ENCODE data around the gene PKLR.
"Not testable (repeated sequence)": the region's sequence is repeated elsewhere in the genome, so short reads cannot be mapped to it uniquely, and the experiment has no call there.

PKLR gene

DNA sequence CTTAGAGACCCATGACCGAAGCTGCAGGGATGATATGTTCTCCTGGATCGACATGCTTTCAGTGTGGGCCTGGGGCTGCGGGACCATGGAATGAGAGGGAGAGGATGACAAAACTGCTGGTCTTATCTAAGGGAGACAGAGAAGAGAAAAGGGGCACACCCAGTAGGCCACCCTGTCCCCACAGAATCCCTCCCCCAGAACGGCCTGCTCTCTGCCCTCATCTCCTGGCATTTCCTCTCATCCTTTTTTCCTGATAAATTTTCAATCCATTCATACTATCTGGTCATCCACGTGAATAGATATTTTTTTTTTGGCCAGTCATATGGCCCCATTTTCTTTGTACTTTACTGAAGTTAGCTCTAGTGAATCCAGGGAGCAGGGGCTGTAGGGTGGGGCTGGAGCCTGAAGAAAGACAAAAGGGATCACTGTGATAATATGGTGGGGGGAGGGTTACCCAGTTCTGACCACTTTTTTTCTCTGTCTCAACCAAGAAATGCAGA, at the start of gene PKLR:
Gene PKLR, minus strand, starts transcription at position 97 of the 500 bp plus-strand sequence. Its CDS starts 43 bp downstream, at position 54.
- no peak for DNase-seq (ENCODE audit: low spot score)

- no peak for DNase-seq (ENCODE audit: low spot score)
Measured at GRCh38 chr1:155342842-155343241, 41.6 kb upstream of the PKLR start.

- DNase-seq (ENCODE audit: low spot score): no peak
Measured at GRCh38 chr1:155339515-155340097, 38.4 kb upstream of the PKLR start.

GRCh38 chr1:155334962-155335361, 33.7 kb upstream of the PKLR start:
- no peak for DNase-seq (ENCODE audit: low spot score)

DNA sequence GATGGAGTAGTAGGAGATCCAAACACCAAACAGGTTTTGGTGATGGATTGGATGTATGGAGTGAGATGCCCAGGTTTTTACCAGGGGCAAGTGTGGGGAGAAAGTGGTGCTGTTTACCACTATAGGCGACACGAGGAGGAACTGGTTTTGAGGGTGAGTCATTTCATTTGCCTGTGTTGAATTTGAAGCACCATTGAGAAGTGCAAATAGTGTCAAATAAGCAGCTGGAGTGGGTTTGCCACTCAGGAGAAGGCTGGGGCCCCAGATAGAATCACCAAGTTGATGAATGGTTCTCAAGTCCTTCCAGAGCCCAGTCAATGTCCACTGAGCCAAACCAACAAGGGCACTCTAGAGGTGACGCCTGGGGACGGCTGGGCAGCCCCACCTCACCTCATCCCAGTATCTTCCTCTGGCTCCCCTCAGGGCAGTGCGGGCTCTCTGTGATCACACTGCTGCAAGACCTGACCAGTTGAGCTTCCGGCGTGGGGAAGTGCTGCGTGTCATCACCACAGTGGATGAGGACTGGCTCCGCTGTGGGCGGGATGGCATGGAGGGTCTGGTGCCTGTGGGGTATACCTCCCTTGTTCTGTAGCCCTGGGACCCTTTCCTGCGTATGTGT, 28.9 kb upstream of the PKLR start:
- DNase-seq (ENCODE audit: low spot score): no peak

DNA sequence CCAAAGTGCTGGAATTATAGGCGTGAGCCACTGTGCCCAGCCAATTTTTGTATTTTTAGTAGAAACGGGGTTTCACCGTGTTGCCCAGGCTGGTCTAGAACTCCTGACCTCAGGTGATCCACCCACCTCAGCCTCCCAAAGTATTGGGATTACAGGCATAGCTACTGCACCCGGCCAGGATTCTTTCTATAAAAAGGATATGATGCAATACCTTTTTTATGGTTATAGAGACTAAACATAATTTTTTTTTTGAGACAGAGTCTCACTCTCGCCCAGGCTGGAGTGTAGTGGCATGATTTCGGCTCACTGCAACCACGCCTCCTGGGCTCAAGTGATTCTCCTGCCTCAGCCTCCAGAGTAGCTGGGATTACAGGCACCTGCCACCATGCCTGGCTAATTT, 27.6 kb upstream of the PKLR start:
- not testable (repeated sequence) for DNase-seq (ENCODE audit: low spot score)

GRCh38 chr1:155327981-155328380, 26.7 kb upstream of the PKLR start:
- no peak for DNase-seq (ENCODE audit: low spot score)

GRCh38 chr1:155326631-155327037, 25.4 kb upstream of the PKLR start:
- no peak for DNase-seq (ENCODE audit: low spot score)

- DNase-seq (ENCODE audit: low spot score): no peak
Measured at GRCh38 chr1:155326020-155326526, 24.8 kb upstream of the PKLR start.

- no peak for DNase-seq (ENCODE audit: low spot score)
Measured at GRCh38 chr1:155325603-155325893, 24.3 kb upstream of the PKLR start.

GRCh38 chr1:155324717-155325602, 23.7 kb upstream of the PKLR start:
- DNase-seq (ENCODE audit: low spot score): peak; percentile 65

DNA sequence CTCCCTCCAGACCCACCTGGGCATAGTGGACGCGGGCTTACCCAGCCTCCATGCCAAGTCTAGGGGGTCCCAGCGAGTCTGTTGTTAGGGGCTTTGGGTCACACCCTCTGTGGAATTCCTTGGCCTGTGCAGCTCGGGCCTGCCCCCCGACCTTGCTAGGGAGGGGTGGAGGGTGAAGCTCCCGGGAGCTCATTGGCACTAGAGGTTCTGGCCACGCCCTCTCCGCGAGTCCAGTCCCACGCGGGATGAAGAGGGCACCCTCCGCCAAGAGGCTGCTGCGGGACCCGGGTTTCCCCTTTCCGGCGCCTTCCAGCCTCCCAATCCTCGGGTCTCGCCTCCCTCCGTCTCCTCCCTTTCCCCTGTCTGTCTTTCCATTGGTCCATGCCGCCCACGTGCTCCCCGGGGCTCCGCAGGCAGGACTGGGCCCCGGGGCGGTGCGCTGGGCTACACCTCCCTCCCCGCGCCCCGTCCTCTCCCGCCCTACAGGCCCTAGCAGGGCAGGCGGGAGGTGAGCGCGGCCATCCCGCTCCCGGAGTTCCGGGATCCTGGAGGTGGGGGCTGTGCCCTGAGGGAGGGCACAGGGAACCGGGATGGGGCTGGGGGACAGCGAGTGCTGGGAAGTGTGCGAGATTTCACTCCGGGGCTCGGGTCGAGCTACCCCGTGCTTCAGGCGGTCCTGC, 22.9 kb upstream of the PKLR start:
- DNase-seq (ENCODE audit: low spot score): peak; percentile 97

- DNase-seq (ENCODE audit: low spot score): peak; percentile 86
Measured at GRCh38 chr1:155323729-155324036, 22.4 kb upstream of the PKLR start.

DNA sequence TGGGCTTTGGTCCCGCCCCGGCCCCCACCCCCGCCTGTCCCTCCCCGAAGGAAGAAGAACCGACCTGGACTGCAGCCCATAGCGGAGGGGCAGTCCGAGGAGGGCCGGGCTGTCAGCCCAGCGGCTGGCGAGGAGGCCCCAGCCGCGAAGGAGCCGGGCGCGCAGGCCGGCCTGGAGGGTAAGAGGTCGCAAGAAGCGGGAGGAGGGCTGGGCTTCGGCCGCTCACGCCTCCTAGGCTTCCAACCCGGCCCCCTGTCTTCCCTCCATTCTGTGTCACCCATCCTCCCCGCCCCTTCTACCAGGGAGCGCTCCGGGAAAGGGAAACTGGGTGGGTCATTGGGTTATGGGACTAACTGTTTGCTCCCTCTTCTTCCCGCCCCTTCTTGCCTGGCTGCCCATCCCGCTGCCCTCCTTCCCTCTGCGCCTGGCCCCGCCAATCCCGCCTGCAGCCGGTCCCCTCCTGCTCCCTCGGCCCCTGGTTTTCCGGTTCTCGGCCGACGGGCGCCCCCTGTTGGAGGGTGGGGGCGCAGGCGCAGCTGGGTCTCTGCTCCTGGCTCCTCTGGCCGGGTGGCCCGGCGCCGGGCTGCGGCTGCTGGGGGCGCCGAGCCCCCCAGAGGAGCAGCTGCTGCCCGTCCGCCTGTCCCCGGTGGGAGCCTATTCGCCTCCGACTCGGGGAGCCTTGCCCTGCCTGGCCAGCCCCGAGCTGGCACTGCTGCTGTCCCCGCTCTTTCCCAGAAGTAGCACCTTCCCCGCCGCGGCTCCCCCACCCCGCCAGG, 21.9 kb upstream of the PKLR start:
- peak; percentile 94 for DNase-seq (ENCODE audit: low spot score)

DNA sequence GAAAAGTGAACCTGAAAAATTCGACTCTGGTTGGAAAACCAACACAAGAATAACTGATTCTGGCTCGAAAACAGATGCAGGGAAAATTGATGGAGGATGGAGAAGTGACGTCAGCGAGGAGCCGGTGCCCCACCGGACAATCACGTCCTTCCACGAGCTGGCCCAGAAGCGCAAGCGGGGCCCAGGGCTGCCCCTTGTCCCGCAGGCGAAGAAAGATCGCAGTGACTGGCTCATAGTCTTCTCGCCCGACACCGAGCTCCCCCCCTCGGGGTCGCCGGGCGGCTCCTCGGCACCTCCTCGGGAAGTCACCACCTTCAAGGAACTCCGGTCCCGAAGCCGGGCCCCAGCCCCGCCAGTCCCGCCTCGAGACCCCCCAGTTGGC, 21.3 kb upstream of the PKLR start:
- DNase-seq (ENCODE audit: low spot score): peak; percentile 32

DNA sequence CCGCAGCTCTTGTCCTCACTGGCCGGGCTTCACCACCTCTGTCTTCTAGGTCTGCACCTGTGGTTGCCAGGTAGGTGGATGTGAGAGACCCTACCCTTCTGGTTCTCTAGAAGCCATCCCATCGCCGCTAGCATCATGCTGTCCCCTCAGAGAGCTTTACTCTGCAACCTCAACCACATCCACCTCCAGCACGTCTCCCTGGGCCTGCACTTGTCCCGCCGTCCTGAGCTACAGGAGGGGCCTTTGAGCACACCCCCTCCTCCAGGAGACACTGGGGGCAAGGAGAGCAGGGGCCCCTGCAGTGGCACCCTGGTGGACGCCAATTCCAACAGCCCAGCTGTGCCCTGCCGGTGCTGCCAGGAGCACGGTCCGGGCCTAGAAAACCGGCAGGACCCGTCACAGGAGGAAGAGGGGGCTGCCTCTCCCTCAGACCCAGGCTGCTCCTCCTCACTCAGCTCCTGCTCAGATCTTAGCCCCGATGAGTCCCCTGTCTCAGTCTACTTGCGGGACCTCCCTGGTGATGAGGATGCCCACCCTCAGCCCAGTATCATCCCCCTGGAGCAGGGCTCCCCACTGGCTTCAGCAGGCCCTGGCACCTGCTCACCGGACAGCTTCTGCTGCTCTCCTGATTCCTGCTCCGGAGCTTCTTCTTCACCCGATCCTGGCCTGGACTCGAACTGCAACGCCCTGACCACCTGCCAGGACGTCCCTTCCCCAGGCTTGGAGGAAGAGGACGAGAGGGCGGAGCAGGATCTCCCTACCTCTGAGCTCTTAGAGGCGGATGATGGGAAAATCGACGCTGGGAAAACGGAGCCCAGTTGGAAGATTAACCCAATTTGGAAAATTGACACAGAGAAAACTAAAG, 20.6 kb upstream of the PKLR start:
- DNase-seq (ENCODE audit: low spot score): no peak

- peak; percentile 79 for DNase-seq (ENCODE audit: low spot score)
Measured at GRCh38 chr1:155320661-155321617, 19.7 kb upstream of the PKLR start, which contains the start of gene RUSC1. TSS of gene RUSC1 (plus strand) at chr1:155320894. CDS start at chr1:155321774, 880 bp downstream.

DNA sequence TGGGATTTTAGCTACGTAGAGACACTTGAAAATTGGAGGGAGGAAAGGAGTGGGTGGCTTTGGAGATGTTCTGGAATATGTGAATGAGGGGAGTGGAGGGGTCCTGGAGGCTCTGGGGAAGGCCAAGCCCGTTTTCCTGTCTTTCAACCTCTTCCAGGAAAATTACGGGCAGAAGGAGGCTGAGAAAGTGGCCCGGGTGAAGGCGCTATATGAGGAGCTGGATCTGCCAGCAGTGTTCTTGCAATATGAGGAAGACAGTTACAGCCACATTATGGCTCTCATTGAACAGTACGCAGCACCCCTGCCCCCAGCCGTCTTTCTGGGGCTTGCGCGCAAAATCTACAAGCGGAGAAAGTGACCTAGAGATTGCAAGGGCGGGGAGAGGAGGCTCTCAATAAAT, 19.0 kb upstream of the PKLR start:
- DNase-seq (ENCODE audit: low spot score): no peak

GRCh38 chr1:155319536-155319935, 18.3 kb upstream of the PKLR start:
- no peak for DNase-seq (ENCODE audit: low spot score)

Data from AG08395 (cell line).